GM12878 (cell line): ENCODE results near the gene GATA3. TPM values are rescaled to one million over a fixed set of nuclear protein-coding genes. Genes with fewer than 3 reads are reported as not detected.

ENCODE experiments used
- ATAC-seq: fragments of 200-7000 bp; cut with Tn5 transposase; 3 replicates; pipeline ENCODE4 v1.9.1; 2020; ENCODE audit warnings: mild to moderate bottlenecking, moderate library complexity
- BruUV-seq: library from RNA; stranded (reverse); fragments of 400-500 nt; replicated peaks from 2 replicates; lab custom pipeline; 2021; lab: Mats Ljungman, UMichigan
- CTCF ChIA-PET: fragments of 300-600 bp; sonication (Branson Sonifier 250); formaldehyde crosslinking; extraction: SDS; loops from one replicate; lab custom pipeline; 2021; ENCODE audit warnings: inconsistent platforms; lab: Yijun Ruan, JAX
- POLR2A ChIA-PET: fragments of 350-600 bp; formaldehyde crosslinking; extraction: SDS; loops from one replicate; lab custom pipeline; 2021; ENCODE audit warnings: inconsistent platforms; lab: Charles Lee
- RAD21 ChIA-PET: fragments of 300-600 bp; sonication (Branson Sonifier 250); formaldehyde crosslinking; loops from one replicate; lab custom pipeline; 2023; ENCODE audit warnings: antibody characterized with exemption; ENCODE audit not compliant: unreplicated experiment; lab: Charles Lee
- SMC1A ChIA-PET: fragments of 300-600 bp; sonication (Branson Sonifier 250); formaldehyde crosslinking; loops from one replicate; lab custom pipeline; 2023; ENCODE audit not compliant: unreplicated experiment, uncharacterized antibody; lab: Charles Lee
- DNase-seq: peaks from one replicate; pipeline ENCODE4 v3.0.0-alpha.2; 2011; ENCODE audit warnings: low read depth, low spot score
- FAIRE-seq: peaks from 3 replicates; lab custom pipeline; 2011; peaks lifted over from hg19 to GRCh38; lab: Jason Lieb, UNC
- H2AFZ ChIP-seq: 2 replicates; pipeline ENCODE4 v1.6.0; 2011; ENCODE audit warnings: low read depth, low read length, control low read depth; ENCODE audit not compliant: control insufficient read depth
- H3K27ac ChIP-seq: 2 replicates; pipeline ENCODE4 v1.5.1; 2011; ENCODE audit warnings: control low read depth; ENCODE audit not compliant: control insufficient read depth, insufficient read depth
- H3K27me3 ChIP-seq, 2 experiments: replicated peaks in 1 of 2; 2 replicates each; pipeline versions ENCODE4 v1.6.0 to v1.6.1; 2011; ENCODE audit warnings: low read length in 1 of 2; ENCODE audit not compliant: control insufficient read depth in 2 of 2, insufficient read depth in 2 of 2
- H3K36me3 ChIP-seq, 2 experiments: 2 replicates each; pipeline ENCODE4 v1.5.1; 2011; ENCODE audit warnings: low read length in 1 of 2; ENCODE audit not compliant: control insufficient read depth in 2 of 2, insufficient read depth in 2 of 2
- H3K4me1 ChIP-seq: 2 replicates; pipeline ENCODE4 v1.6.1; 2011; ENCODE audit warnings: mild to moderate bottlenecking, low read length, moderate library complexity, mixed read lengths; ENCODE audit not compliant: control insufficient read depth, insufficient read depth
- H3K4me2 ChIP-seq: 2 replicates; pipeline ENCODE4 v1.6.0; 2011; ENCODE audit warnings: control low read depth; ENCODE audit not compliant: control insufficient read depth, insufficient read depth
- H3K4me3 ChIP-seq: fragments of 200-600 bp; sonication (generic); 2 replicates; pipeline ENCODE4 v1.5.1; 2016
- H3K79me2 ChIP-seq: 2 replicates; pipeline ENCODE4 v1.6.0; 2011; ENCODE audit warnings: low read length; ENCODE audit not compliant: control insufficient read depth, insufficient read depth
- H3K9ac ChIP-seq: 2 replicates; pipeline ENCODE4 v1.8.0; 2011; ENCODE audit warnings: low read length, control low read depth, mixed read lengths; ENCODE audit not compliant: control insufficient read depth, insufficient read depth
- H3K9me3 ChIP-seq: replicated peaks from 3 replicates; pipeline ENCODE4 v1.5.1; 2011; ENCODE audit warnings: mild to moderate bottlenecking, low read length; ENCODE audit not compliant: control insufficient read depth, insufficient read depth
- H4K20me1 ChIP-seq: 2 replicates; pipeline ENCODE4 v1.6.0; 2011; ENCODE audit not compliant: control insufficient read depth, insufficient read depth
- EGR1 ChIP-seq, 2 experiments: IDR thresholded peaks; 1 replicate in 1 of 2; 2 replicates in 1 of 2; pipeline ENCODE4 v1.6.1; 2011 to 2012; ENCODE audit warnings: low read depth in 2 of 2, low read length in 2 of 2, borderline replicate concordance in 1 of 2, mild to moderate bottlenecking in 1 of 2, moderate library complexity in 1 of 2
- NBN ChIP-seq: fragments of 450-650 bp; IDR thresholded peaks from 2 replicates; pipeline ENCODE4 v1.6.1; 2016
- SRF ChIP-seq, 2 experiments: IDR thresholded peaks; 2 replicates each; pipeline ENCODE4 v1.6.1; 2011; ENCODE audit warnings: low read depth in 2 of 2, low read length in 2 of 2, mild to moderate bottlenecking in 1 of 2, moderate library complexity in 1 of 2
- WRNIP1 ChIP-seq: IDR thresholded peaks from 2 replicates; pipeline ENCODE4 v1.6.1; 2011; ENCODE audit warnings: low read depth, low read length, improper control_type of control experiment, borderline replicate concordance
- YBX1 ChIP-seq: fragments of 450-650 bp; IDR thresholded peaks from 2 replicates; pipeline ENCODE4 v1.6.1; 2016; ENCODE audit warnings: antibody characterized with exemption
- WGBS: methylation state at CpG from one replicate; pipeline ENCODE4 v1.1.6; 2016; ENCODE audit warnings: low lambda C conversion rate; ENCODE audit not compliant: insufficient replicate concordance, insufficient coverage; ENCODE audit errors: missing lambda C conversion rate; 5-methylcytosine and 5-hydroxymethylcytosine counted together
- in situ Hi-C: fragments of 300-500 bp; cut with MboI; formaldehyde crosslinking; loops from 9 replicates; pipeline ENCODE4 v1.14.3; 2018; ENCODE audit warnings: mixed read lengths
- intact Hi-C: fragments of 100-400 bp; cut with micrococcal nuclease; formaldehyde crosslinking; loops from one replicate; pipeline ENCODE4 v1.14.2; 2022; ENCODE audit not compliant: unreplicated experiment
- polyA plus RNA-seq, 11 experiments: library from polyadenylated mRNA; depleted of rRNA in 4 of 11; unstranded in 6 of 11; stranded (reverse) in 5 of 11; fragments of >200 nt; fragmentation: Nextera tagmentation in 4 of 11; fragmentation: Illumina TruSeq in 1 of 11; extraction: Ambion mirVana in 4 of 11; extraction: Trizol in 1 of 11; gene quantifications; 1 replicate in 1 of 11; 2 replicates in 10 of 11; pipeline versions ENCODE4 v1.2.1 to v1.2.3, GENCODE V29; 2011 to 2016; ENCODE audit warnings: inconsistent platforms in 2 of 11, missing spikeins in 2 of 11, low read depth in 1 of 11
- total RNA-seq, 4 experiments: library from RNA; depleted of rRNA in 3 of 4; stranded (reverse); fragments of >200 nt in 3 of 4; fragmentation: Illumina TruSeq in 1 of 4; extraction: Trizol in 1 of 4; gene quantifications; 2 replicates each; pipeline versions ENCODE4 v1.2.1 to v1.2.3, GENCODE V29; 2013 to 2021

GATA3 gene
- total and polyA plus RNA-seq, 10 of the 15 experiments (the other 5 are each of a cell fraction or from before 2014, with no cell fraction given): 0.08 to 0.80 (median 0.29) TPM

- in situ Hi-C loops (loop anchor here (25.0 kb wide), 1 partner anchor 1172 kb away; no protein-coding TSS in a partner anchor), intact Hi-C loops (no loop called here)
- no peak overlapping the region for H3K4me2 ChIP-seq
- RAD21 ChIA-PET: no interaction called here
- no peak for DNase-seq
- no TSS peak for BruUV-seq
- no peak overlapping the region for H3K4me3 ChIP-seq
- POLR2A ChIA-PET: interaction anchor here (0.6 kb wide), 1 partner anchor 474 kb away, joined by 3 read pairs; no protein-coding TSS in a partner anchor
- no peak overlapping the region for H3K9ac ChIP-seq
- H3K27me3 ChIP-seq: peaks cover 22 to 33% of the 10 kb centered on the region in 2 experiments
- SMC1A ChIA-PET: no interaction called here
- H4K20me1 ChIP-seq: no peaks in the 10 kb centered on the region
- no peak overlapping the region for H3K27ac ChIP-seq
- no peaks in the 10 kb centered on the region for H3K79me2 ChIP-seq
- FAIRE-seq: no peak
- CTCF ChIA-PET: interaction anchor here (0.6 kb wide), 1 partner anchor 279 kb away, joined by 4 read pairs; no protein-coding TSS in a partner anchor
- H2AFZ ChIP-seq: no peak overlapping the region
- no peaks in the 10 kb centered on the region for H3K36me3 ChIP-seq
- no peak for TF ChIP-seq NBN
- no peak for TF ChIP-seq YBX1
- no peak for TF ChIP-seq EGR1 (IDR thresholded peaks at IDR 0.05; ENCODE audit: borderline replicate concordance in 1 of 2, low read depth in 2 of 2, low read length in 2 of 2)
- no peak for TF ChIP-seq SRF (IDR thresholded peaks at IDR 0.05; ENCODE audit: low read depth in 2 of 2, low read length in 2 of 2)
- H3K9me3 ChIP-seq: no peaks in the 10 kb centered on the region
- 10% methylated on average over 6 of the region's 6 CpGs for WGBS
- no peak for ATAC-seq
- no peaks in the 10 kb centered on the region; the same call in 1 of the 2 replicates for H3K4me1 ChIP-seq
These were observed 13.8 kb upstream of the GATA3 start for GRCh38 chr10:8040651-8041050.

- H4K20me1 ChIP-seq: no peaks in the 10 kb centered on the region
- intact Hi-C loops: no loop called here
- no peaks in the 10 kb centered on the region; the same call in 1 of the 2 replicates for H3K4me1 ChIP-seq
These were observed 13.1 kb upstream of the GATA3 start for GRCh38 chr10:8041284-8041991.

More at GRCh38 chr10:8041284-8041991, 13.1 kb upstream of the GATA3 start:
- FAIRE-seq (no peak), DNase-seq (no peak), ATAC-seq (no peak)
- Histone ChIP-seq H3K4me3 (no peak overlapping the region), H3K9me3 (no peaks in the 10 kb centered on the region), H3K9ac (no peak overlapping the region), H3K79me2 (no peaks in the 10 kb centered on the region), H3K36me3 (no peaks in the 10 kb centered on the region), H3K27ac (no peak overlapping the region), H2AFZ (no peak overlapping the region), H3K27me3 (peaks cover 21 to 38% of the 10 kb centered on the region in 2 experiments), H3K4me2 (no peak overlapping the region)
- ChIA-PET CTCF (interaction anchor here (0.7 to 1.4 kb wide), 3 partner anchors 9 to 713 kb away, joined by 3 to 4 read pairs (median 4); no protein-coding TSS in a partner anchor), SMC1A (interaction anchor here (0.8 to 1.4 kb wide), 2 partner anchors 516 to 1167 kb away, joined by 3 to 4 read pairs; no protein-coding TSS in a partner anchor), POLR2A (no interaction called here), RAD21 (no interaction called here)
- no peak for TF ChIP-seq WRNIP1
- WGBS: 12% methylated on average over 10 of the region's 10 CpGs
- in situ Hi-C loops: loop anchor here (25.0 kb wide), 1 partner anchor 1171 kb away; no protein-coding TSS in a partner anchor
- no TSS peak for BruUV-seq
